Cardiac muscle cell (in vitro differentiated cells and primary cell): ENCODE results near the gene PROM1. TPM values are rescaled to one million over a fixed set of nuclear protein-coding genes. Genes with fewer than 3 reads are reported as not detected.
A peak's percentile ranks its signal among the peaks of the same experiment; 100 is the strongest.

Experiments used
- DNase-seq, 2 donors: peaks; one replicate each; pipeline versions ENCODE4 v3.0.0 to v3.0.0-alpha.2; 2010 to 2017; ENCODE audit warnings: low read depth in 1 of 2, low spot score in 1 of 2
- H3K27ac ChIP-seq: fragments of 200-600 bp; sonication (generic); 2 replicates; pipeline ENCODE4 v1.5.1; 2016
- H3K27me3 ChIP-seq: fragments of 200-600 bp; sonication (generic); 2 replicates; pipeline ENCODE4 v1.6.0; 2016; ENCODE audit warnings: control low read depth
- H3K36me3 ChIP-seq: fragments of 200-600 bp; sonication (generic); 2 replicates; pipeline ENCODE4 v1.5.1; 2016; ENCODE audit warnings: control low read depth
- H3K4me1 ChIP-seq: fragments of 200-600 bp; sonication (generic); 2 replicates; pipeline ENCODE4 v1.8.1; 2017; ENCODE audit warnings: low read depth, mild to moderate bottlenecking, mixed run types
- H3K4me3 ChIP-seq: fragments of 200-600 bp; sonication (generic); 2 replicates; pipeline ENCODE4 v1.5.1; 2016; ENCODE audit warnings: mild to moderate bottlenecking
- H3K9me3 ChIP-seq: fragments of 200-600 bp; sonication (generic); 2 replicates; pipeline ENCODE4 v1.5.1; 2017; ENCODE audit warnings: low read depth, mild to moderate bottlenecking, control low read depth
- CTCF ChIP-seq: IDR thresholded peaks from 2 replicates; pipeline ENCODE4 v1.5.1; 2012; ENCODE audit warnings: low read depth, mild to moderate bottlenecking, low read length
- polyA plus RNA-seq: library from polyadenylated mRNA; unstranded; fragments of >200 nt; fragmentation: Nextera tagmentation; extraction: Ambion mirVana; gene quantifications from 2 replicates; pipeline ENCODE4 v1.2.1, GENCODE V29; 2016
- total RNA-seq: library from RNA; depleted of rRNA; stranded (reverse); fragments of >200 nt; gene quantifications from 2 replicates; pipeline ENCODE4 v1.2.3, GENCODE V29; 2016

Gene PROM1
- total and polyA plus RNA-seq, 2 experiments from 2014 or later, result 2.0 to 4.9 TPM

DNA sequence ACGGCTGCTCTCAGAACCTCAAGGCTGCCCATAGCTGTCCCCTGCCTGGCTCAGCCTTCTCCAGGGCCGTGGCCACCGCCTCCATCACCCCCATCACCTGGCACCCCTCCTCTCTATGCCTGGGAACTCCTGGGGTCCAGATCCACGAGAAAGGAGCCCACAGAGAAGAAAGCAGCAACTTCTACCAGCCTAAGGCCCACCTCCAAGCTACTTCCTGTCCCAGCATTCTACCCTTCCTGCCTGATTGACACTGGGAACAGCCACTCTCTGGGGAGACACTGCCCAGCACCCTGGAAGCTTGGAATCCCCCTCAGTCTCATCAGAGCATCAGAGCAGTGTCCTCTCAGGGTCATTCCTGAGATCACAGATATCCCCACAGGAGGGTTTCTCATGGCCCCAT lies 36.9 kb upstream of the PROM1 start:
- Histone ChIP-seq H3K4me1 (peaks cover 15% of the 10 kb centered on the region), H3K27me3 (no peaks in the 10 kb centered on the region), H3K36me3 (no peaks in the 10 kb centered on the region), H3K9me3 (no peaks in the 10 kb centered on the region), H3K4me3 (no peak overlapping the region), H3K27ac (no peak overlapping the region)
- TF ChIP-seq CTCF, result no peak
- no peak for DNase-seq

- Histone ChIP-seq H3K27me3 (no peaks in the 10 kb centered on the region), H3K4me3 (no peak overlapping the region), H3K4me1 (peaks cover 19% of the 10 kb centered on the region), H3K9me3 (no peaks in the 10 kb centered on the region), H3K36me3 (no peaks in the 10 kb centered on the region), H3K27ac (no peak overlapping the region)
- no peak for DNase-seq
- TF ChIP-seq CTCF, result no peak
These were observed 36.2 kb upstream of the PROM1 start for GRCh38 chr4:16119981-16120380.

- no peak for TF ChIP-seq CTCF
- H3K9me3 ChIP-seq, result no peaks in the 10 kb centered on the region
- no peak for DNase-seq
- no peak overlapping the region for H3K27ac ChIP-seq
- H3K4me3 ChIP-seq, result no peak overlapping the region
- H3K4me1 ChIP-seq, result peaks cover 19% of the 10 kb centered on the region
- H3K27me3 ChIP-seq, result no peaks in the 10 kb centered on the region
- H3K36me3 ChIP-seq, result no peaks in the 10 kb centered on the region
These were observed 34.3 kb upstream of the PROM1 start for GRCh38 chr4:16118090-16118489.

GRCh38 chr4:16117164-16117563 lies 33.3 kb upstream of the PROM1 start:
- TF ChIP-seq CTCF, result no peak
- Histone ChIP-seq H3K36me3 (no peaks in the 10 kb centered on the region), H3K27ac (no peak overlapping the region), H3K4me3 (no peak overlapping the region), H3K4me1 (peaks cover 19% of the 10 kb centered on the region), H3K9me3 (no peaks in the 10 kb centered on the region), H3K27me3 (no peaks in the 10 kb centered on the region)
- DNase-seq, result no peak

DNA sequence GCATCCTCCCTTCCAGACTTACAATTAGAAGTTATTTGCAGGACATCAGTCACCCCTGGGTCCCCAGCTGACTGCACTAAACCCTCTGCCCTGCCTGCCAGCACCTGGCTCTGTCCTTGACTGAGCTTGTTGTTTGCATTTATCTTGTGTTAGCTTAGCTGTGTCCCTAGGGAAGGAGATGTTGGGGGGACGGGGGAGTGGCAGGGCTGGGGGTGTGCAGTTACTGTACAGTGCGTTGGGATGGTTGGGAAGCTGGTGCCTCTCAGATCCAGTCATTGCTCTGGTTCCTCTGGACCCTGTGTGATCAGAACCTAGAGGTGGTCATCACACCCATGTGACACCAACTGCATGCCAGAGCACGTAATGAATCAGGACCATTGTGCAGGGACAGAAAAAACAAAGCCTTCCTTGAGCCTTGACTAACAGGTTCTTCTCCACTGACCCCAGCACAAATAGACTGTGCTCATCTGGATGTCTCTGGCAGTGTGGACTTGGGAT lies 32.7 kb upstream of the PROM1 start:
- Histone ChIP-seq H3K36me3 (no peaks in the 10 kb centered on the region), H3K4me3 (no peak overlapping the region), H3K27me3 (no peaks in the 10 kb centered on the region), H3K4me1 (peaks cover 19% of the 10 kb centered on the region), H3K27ac (no peak overlapping the region), H3K9me3 (no peaks in the 10 kb centered on the region)
- TF ChIP-seq CTCF, result no peak
- no peak for DNase-seq

GRCh38 chr4:16116019-16116418 lies 32.2 kb upstream of the PROM1 start:
- no peak overlapping the region for H3K4me3 ChIP-seq
- no peaks in the 10 kb centered on the region for H3K9me3 ChIP-seq
- DNase-seq, result peak in 1 of 2 donors; percentile 71
- TF ChIP-seq CTCF, result no peak
- no peaks in the 10 kb centered on the region for H3K36me3 ChIP-seq
- H3K4me1 ChIP-seq, result peaks cover 19% of the 10 kb centered on the region
- peak overlapping the region; percentile 45 for H3K27ac ChIP-seq
- H3K27me3 ChIP-seq, result no peaks in the 10 kb centered on the region
